Activated CD4-positive, alpha-beta T cell treated with anti-CD3 and anti-CD28 coated beads for 36 hours (primary cell): ENCODE measurements around the gene SIPA1L2. TPM values are rescaled to one million over a fixed set of nuclear protein-coding genes. Genes with fewer than 3 reads are reported as not detected.

ENCODE experiments used
- ATAC-seq: fragments of 200-7000 bp; cut with Tn5 transposase; one replicate; pipeline ENCODE4 v1.10.0; 2021; ENCODE audit warnings: mild to moderate bottlenecking, moderate library complexity
- CTCF ChIA-PET: fragments of 350-600 bp; sonication (Branson Sonifier 250); formaldehyde crosslinking; loops from one replicate; lab custom pipeline; 2021; ENCODE audit warnings: antibody characterized with exemption; lab: Charles Lee
- POLR2A ChIA-PET: fragments of 350-600 bp; sonication (Branson Sonifier 250); formaldehyde crosslinking; loops from one replicate; lab custom pipeline; 2021; ENCODE audit warnings: antibody characterized with exemption, inconsistent platforms; lab: Charles Lee
- DNase-seq: peaks from one replicate; pipeline ENCODE4 v3.0.0-alpha.2; 2020
- H3K27ac Mint-ChIP-seq: one replicate; pipeline ENCODE4 v1.8.0; 2021; ENCODE audit warnings: mixed read lengths
- H3K27me3 Mint-ChIP-seq: one replicate; pipeline ENCODE4 v1.8.0; 2021; ENCODE audit warnings: mixed read lengths
- H3K36me3 Mint-ChIP-seq: one replicate; pipeline ENCODE4 v1.8.0; 2021; ENCODE audit warnings: low read depth, mixed read lengths
- H3K4me1 Mint-ChIP-seq: one replicate; pipeline ENCODE4 v1.8.0; 2021; ENCODE audit warnings: mixed read lengths
- H3K4me3 Mint-ChIP-seq: one replicate; pipeline ENCODE4 v1.8.0; 2021; ENCODE audit warnings: mild to moderate bottlenecking, moderate library complexity, mixed read lengths
- H3K9me3 Mint-ChIP-seq: one replicate; pipeline ENCODE4 v1.8.0; 2021; ENCODE audit warnings: low read depth, mixed read lengths
- intact Hi-C, 2 experiments: fragments of 100-400 bp; cut with DNase I in 1 of 2; cut with micrococcal nuclease in 1 of 2; formaldehyde crosslinking; loops; one replicate each; pipeline versions ENCODE4 v1.14.2 to v1.15.1; 2022 to 2024; cut with DNase I, micrococcal nuclease
- total RNA-seq, 2 experiments: library from RNA; stranded (reverse); gene quantifications; one replicate each; pipeline ENCODE4 v1.2.3, GENCODE V29; 2021

SIPA1L2 gene
- total RNA-seq, 2 experiments from 2014 or later = 3.7 to 4.0 TPM

GRCh38 chr1:232636799-232637198, 6.9 kb upstream of the SIPA1L2 start:
- H3K9me3 Mint-ChIP-seq = no peaks in the 10 kb centered on the region
- peaks cover 6% of the 10 kb centered on the region for H3K27me3 Mint-ChIP-seq
- POLR2A ChIA-PET = no interaction called here
- no peak overlapping the region for H3K27ac Mint-ChIP-seq
- CTCF ChIA-PET = interaction anchor here (0.6 to 1.1 kb wide), 6 partner anchors 10 to 401 kb away, joined by 3 to 4 read pairs (median 3); no protein-coding TSS in a partner anchor
- ATAC-seq (peak; percentile 36), DNase-seq (no peak)
- no peaks in the 10 kb centered on the region for H3K4me1 Mint-ChIP-seq
- H3K36me3 Mint-ChIP-seq = no peaks in the 10 kb centered on the region
- intact Hi-C loops = loop anchor here (5.0 to 10.0 kb wide), 5 partner anchors 156 to 606 kb away; partner anchors contain the start of gene MAP10 (in 1 of the 2)
- H3K4me3 Mint-ChIP-seq = no peak overlapping the region

GRCh38 chr1:232635778-232636356, 5.9 kb upstream of the SIPA1L2 start:
- POLR2A ChIA-PET = no interaction called here
- DNase-seq = no peak
- CTCF ChIA-PET = no interaction called here
- peak; percentile 84 for ATAC-seq
- Mint-ChIP-seq H3K4me1 (peaks cover 4% of the 10 kb centered on the region), H3K36me3 (no peaks in the 10 kb centered on the region), H3K27ac (no peak overlapping the region), H3K27me3 (peaks cover 6% of the 10 kb centered on the region), H3K4me3 (no peak overlapping the region), H3K9me3 (no peaks in the 10 kb centered on the region)
- intact Hi-C loops = loop anchor here (1.0 to 10.0 kb wide), 6 partner anchors 156 to 606 kb away; partner anchors contain the start of gene MAP10 (in 1 of the 2)

GRCh38 chr1:232635279-232635678, 5.3 kb upstream of the SIPA1L2 start:
- H3K4me3 Mint-ChIP-seq = no peak overlapping the region
- peaks cover 6% of the 10 kb centered on the region for H3K27me3 Mint-ChIP-seq
- DNase-seq = no peak
- H3K4me1 Mint-ChIP-seq = peaks cover 8% of the 10 kb centered on the region
- H3K36me3 Mint-ChIP-seq = no peaks in the 10 kb centered on the region
- no peaks in the 10 kb centered on the region for H3K9me3 Mint-ChIP-seq
- ATAC-seq = no peak
- intact Hi-C loops = loop anchor here (1.0 to 10.0 kb wide), 6 partner anchors 157 to 607 kb away; partner anchors contain the start of gene MAP10 (in 1 of the 2)
- CTCF ChIA-PET = interaction anchor here (0.7 to 1.1 kb wide), 4 partner anchors 10 to 323 kb away, joined by 3 to 6 read pairs (median 4); no protein-coding TSS in a partner anchor
- POLR2A ChIA-PET = no interaction called here
- H3K27ac Mint-ChIP-seq = no peak overlapping the region

GRCh38 chr1:232634096-232634495, 4.2 kb upstream of the SIPA1L2 start:
- H3K36me3 Mint-ChIP-seq = no peaks in the 10 kb centered on the region
- no peak overlapping the region for H3K4me3 Mint-ChIP-seq
- DNase-seq = no peak
- H3K27me3 Mint-ChIP-seq = peaks cover 6% of the 10 kb centered on the region
- intact Hi-C loops = loop anchor here in 1 of 2 experiments (5.0 to 10.0 kb wide), 3 partner anchors 171 to 391 kb away; partner anchors contain the start of genes MAP10 and NTPCR
- no peaks in the 10 kb centered on the region for H3K9me3 Mint-ChIP-seq
- H3K4me1 Mint-ChIP-seq = peaks cover 11% of the 10 kb centered on the region
- H3K27ac Mint-ChIP-seq = no peak overlapping the region
- CTCF ChIA-PET = interaction anchor here (0.7 to 1.4 kb wide), 3 partner anchors 290 to 391 kb away, joined by 3 to 4 read pairs (median 3); no protein-coding TSS in a partner anchor
- no peak for ATAC-seq
- POLR2A ChIA-PET = no interaction called here

- Mint-ChIP-seq H3K4me3 (peak overlapping the region; percentile 73), H3K4me1 (peaks cover 28% of the 10 kb centered on the region), H3K27ac (no peak overlapping the region), H3K27me3 (peaks cover 11% of the 10 kb centered on the region), H3K9me3 (no peaks in the 10 kb centered on the region), H3K36me3 (no peaks in the 10 kb centered on the region)
- ChIA-PET POLR2A (no interaction called here), CTCF (no interaction called here)
- ATAC-seq (no peak), DNase-seq (no peak)
- intact Hi-C loops = loop anchor here (1.0 to 10.0 kb wide), 7 partner anchors 44 to 765 kb away; partner anchors contain the start of genes MAP10 (in 2 of the 2) and NTPCR (in 2 of the 2)
These were observed 912 bp upstream of the SIPA1L2 start for GRCh38 chr1:232630894-232631195.

GRCh38 chr1:232629250-232630046, 485 bp downstream of the SIPA1L2 start:
- Mint-ChIP-seq H3K27ac (peak overlapping the region; percentile 80), H3K27me3 (peaks cover 7% of the 10 kb centered on the region), H3K4me1 (peaks cover 33% of the 10 kb centered on the region), H3K9me3 (no peaks in the 10 kb centered on the region), H3K36me3 (no peaks in the 10 kb centered on the region), H3K4me3 (peak overlapping the region; percentile 73)
- POLR2A ChIA-PET = no interaction called here
- intact Hi-C loops = loop anchor here (1.0 to 10.0 kb wide), 11 partner anchors 43 to 1002 kb away; partner anchors contain the start of genes MAP10 (in 2 of the 2), NTPCR (in 2 of the 2) and DISC1 (in 1 of the 2)
- ATAC-seq = peak; percentile 50
- peak; percentile 51 for DNase-seq
- CTCF ChIA-PET = interaction anchor here (0.7 kb wide), 2 partner anchors 64 to 186 kb away, joined by 3 read pairs; no protein-coding TSS in a partner anchor

- DNase-seq = no peak
- Mint-ChIP-seq H3K27ac (peak overlapping the region; percentile 80), H3K4me1 (peaks cover 33% of the 10 kb centered on the region), H3K27me3 (peaks cover 7% of the 10 kb centered on the region), H3K9me3 (no peaks in the 10 kb centered on the region), H3K36me3 (no peaks in the 10 kb centered on the region), H3K4me3 (peak overlapping the region; percentile 73)
- ChIA-PET POLR2A (no interaction called here), CTCF (interaction anchor here (0.7 to 2.1 kb wide), 13 partner anchors 13 to 423 kb away, joined by 3 to 8 read pairs (median 3); no protein-coding TSS in a partner anchor)
- ATAC-seq = no peak
- intact Hi-C loops = loop anchor here (2.0 to 5.0 kb wide), 4 partner anchors 50 to 1001 kb away; partner anchors contain the start of gene DISC1 (in 1 of the 2)
These were observed 1.3 kb downstream of the SIPA1L2 start for GRCh38 chr1:232628335-232629249.

GRCh38 chr1:232627645-232628334, 2.1 kb downstream of the SIPA1L2 start:
- intact Hi-C loops = loop anchor here (2.0 to 5.0 kb wide), 4 partner anchors 49 to 1000 kb away; partner anchors contain the start of gene DISC1 (in 1 of the 2)
- Mint-ChIP-seq H3K27me3 (peaks cover 7% of the 10 kb centered on the region), H3K4me3 (no peak overlapping the region), H3K36me3 (no peaks in the 10 kb centered on the region), H3K9me3 (no peaks in the 10 kb centered on the region), H3K4me1 (peaks cover 33% of the 10 kb centered on the region), H3K27ac (no peak overlapping the region)
- ChIA-PET POLR2A (no interaction called here), CTCF (interaction anchor here (0.6 to 2.1 kb wide), 18 partner anchors 9 to 656 kb away, joined by 3 to 8 read pairs (median 3); no protein-coding TSS in a partner anchor)
- peak; percentile 13 for DNase-seq
- no peak for ATAC-seq

- peaks cover 7% of the 10 kb centered on the region for H3K27me3 Mint-ChIP-seq
- peaks cover 33% of the 10 kb centered on the region for H3K4me1 Mint-ChIP-seq
- H3K4me3 Mint-ChIP-seq = no peak overlapping the region
- no peak for ATAC-seq
- ChIA-PET POLR2A (no interaction called here), CTCF (interaction anchor here (0.6 to 2.1 kb wide), 21 partner anchors 8 to 695 kb away, joined by 3 to 8 read pairs (median 3); no protein-coding TSS in a partner anchor)
- H3K9me3 Mint-ChIP-seq = no peaks in the 10 kb centered on the region
- H3K27ac Mint-ChIP-seq = no peak overlapping the region
- DNase-seq = no peak
- intact Hi-C loops = loop anchor here (5.0 kb wide), 3 partner anchors 760 to 1000 kb away; partner anchors contain the start of gene DISC1 (in 1 of the 2)
- no peaks in the 10 kb centered on the region for H3K36me3 Mint-ChIP-seq
These were observed 2.8 kb downstream of the SIPA1L2 start for GRCh38 chr1:232627171-232627570.

GRCh38 chr1:232626452-232626851, 3.5 kb downstream of the SIPA1L2 start:
- Mint-ChIP-seq H3K4me3 (no peak overlapping the region), H3K36me3 (no peaks in the 10 kb centered on the region), H3K27me3 (peaks cover 5% of the 10 kb centered on the region), H3K27ac (no peak overlapping the region), H3K9me3 (no peaks in the 10 kb centered on the region), H3K4me1 (peaks cover 33% of the 10 kb centered on the region)
- CTCF ChIA-PET = interaction anchor here (0.8 to 2.1 kb wide), 6 partner anchors 10 to 694 kb away, joined by 3 to 8 read pairs (median 3); no protein-coding TSS in a partner anchor
- POLR2A ChIA-PET = no interaction called here
- no peak for DNase-seq
- intact Hi-C loops = loop anchor here (5.0 kb wide), 3 partner anchors 759 to 999 kb away; partner anchors contain the start of gene DISC1 (in 1 of the 2)
- ATAC-seq = no peak
